HG02981 (cell line): Measurements from ENCODE around the gene ZFP28.

Source experiments
- ATAC-seq: cut with Tn5 transposase; IDR thresholded peaks from one replicate; pipeline ENCODE4 v1.9.1; 2021; ENCODE audit warnings: mild to moderate bottlenecking, moderate library complexity; ENCODE audit not compliant: unreplicated experiment

Gene ZFP28

GRCh38 chr19:56538761-56539263, at the start of gene ZFP28:
ZFP28 (plus strand) TSS chr19:56538948; CDS start chr19:56539019, 71 bp downstream.
- ATAC-seq = peak; percentile 40

DNA sequence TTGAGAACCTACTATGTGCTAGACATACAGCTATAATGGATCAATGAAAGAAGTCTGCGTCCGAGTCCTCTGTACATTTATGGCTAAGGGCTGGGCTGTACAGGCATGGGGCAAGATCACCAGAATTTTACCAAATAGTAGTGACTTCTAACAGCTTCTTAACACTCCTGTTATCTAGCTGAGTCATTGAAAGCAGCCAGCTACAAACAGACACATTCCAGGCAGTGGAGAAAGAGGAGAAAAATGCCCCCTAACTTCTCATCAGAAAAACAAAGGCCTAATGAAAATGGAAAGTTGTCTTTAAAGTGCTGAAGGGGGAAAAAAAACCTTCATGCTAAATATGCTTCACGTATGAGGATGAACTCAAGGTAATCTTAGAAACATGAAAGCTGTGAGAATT, 47.3 kb upstream of the ZFP28 start:
- no peak for ATAC-seq

DNA sequence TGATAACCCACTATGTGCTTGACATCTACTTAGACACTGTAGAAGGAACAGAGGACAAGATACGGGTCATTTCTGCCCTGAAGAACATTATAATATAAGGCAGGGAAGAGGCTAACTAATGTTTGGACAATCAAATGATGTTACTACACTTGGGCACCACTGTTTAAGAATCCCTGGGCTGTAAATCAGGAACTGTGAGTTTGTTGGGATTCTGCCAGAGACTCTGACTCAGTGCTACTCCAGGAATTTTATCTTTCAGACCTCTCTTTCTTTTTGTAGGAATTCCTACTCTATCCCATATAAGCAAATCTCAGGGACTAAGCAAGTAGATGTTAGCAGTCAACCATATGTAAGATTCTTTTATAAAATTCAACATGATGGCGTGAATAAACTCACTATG, 34.2 kb upstream of the ZFP28 start:
- no peak for ATAC-seq

- no peak for ATAC-seq
These were observed 31.1 kb upstream of the ZFP28 start, which contains the start of gene ZNF471 for GRCh38 chr19:56507446-56508289. ZNF471 (plus strand) TSS chr19:56507855; CDS start chr19:56511572, 3,717 bp downstream.

DNA sequence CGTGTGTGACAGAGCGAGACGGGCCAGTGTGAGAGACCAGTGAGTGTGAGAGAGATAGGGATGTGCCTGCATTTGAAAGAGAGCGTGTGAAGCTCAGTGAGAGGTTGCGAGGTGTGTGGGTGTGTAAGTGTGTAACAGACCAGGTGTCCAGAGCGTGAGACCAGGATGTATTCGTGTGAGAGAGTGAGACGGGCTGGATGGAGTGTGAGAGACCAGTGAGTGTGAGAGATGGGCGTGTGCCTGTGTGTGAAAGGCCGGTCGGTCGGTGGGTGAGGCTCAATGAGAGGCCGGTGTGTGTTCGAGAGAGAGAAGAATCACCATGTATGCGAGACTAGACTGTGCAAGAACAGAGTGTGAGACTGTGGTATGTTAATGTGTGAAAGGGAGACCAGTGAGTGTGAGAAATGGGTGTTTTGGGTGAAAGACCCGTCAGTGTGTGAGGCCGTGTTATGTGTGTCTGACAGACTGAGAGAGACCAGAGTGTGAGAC, 30.4 kb upstream of the ZFP28 start:
- no peak for ATAC-seq

GRCh38 chr19:56525214-56525860, 13.4 kb upstream of the ZFP28 start:
- no peak for ATAC-seq

GRCh38 chr19:56537442-56537841, 1.3 kb upstream of the ZFP28 start:
- no peak for ATAC-seq

DNA sequence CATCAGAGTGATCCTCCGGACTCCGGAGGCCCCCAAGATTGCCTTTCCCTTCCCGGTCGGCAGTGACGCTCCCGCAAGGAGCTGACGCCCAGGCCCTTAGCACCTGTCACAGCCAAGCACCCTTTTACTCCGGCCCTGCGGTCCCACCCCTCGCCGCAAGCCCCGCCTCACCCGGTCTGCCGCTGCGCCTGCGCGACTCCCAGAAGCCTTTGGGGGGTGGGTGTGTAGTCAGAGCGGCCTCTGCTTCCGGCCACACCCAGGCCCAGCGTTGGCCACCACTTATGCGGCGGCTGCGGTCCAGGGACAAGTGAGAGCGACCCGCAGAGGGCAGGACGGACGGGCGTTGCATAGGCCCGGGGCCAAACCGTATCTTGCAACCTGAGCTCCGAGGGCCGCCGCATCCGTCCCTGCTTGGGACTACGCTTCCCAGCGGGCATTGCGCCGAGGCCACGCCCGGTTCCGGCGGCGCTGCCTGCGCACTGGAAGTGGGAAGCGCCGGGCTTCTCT, 441 bp upstream of the ZFP28 start:
- ATAC-seq = peak; percentile 83

DNA sequence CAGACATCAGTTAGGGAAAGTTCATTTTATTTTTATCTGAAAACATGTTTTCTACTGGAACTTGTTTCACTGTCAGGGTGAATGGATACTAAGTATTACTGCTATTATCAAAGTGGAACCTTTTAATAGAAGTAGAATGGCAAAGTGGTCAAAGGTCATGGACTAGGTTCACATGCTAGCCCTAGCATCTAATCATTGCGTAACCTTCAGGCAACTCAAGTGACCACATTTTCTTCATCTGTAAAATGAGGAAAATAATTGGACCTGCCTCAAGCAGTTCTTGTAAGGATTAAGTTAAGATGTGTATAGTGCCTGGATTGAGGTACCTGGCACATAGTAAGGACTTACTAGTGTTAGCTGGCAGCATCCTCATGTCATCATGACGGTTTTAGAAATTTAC, 5.0 kb downstream of the ZFP28 start:
- no peak for ATAC-seq

GRCh38 chr19:56547535-56547934, 8.8 kb downstream of the ZFP28 start:
- no peak for ATAC-seq

GRCh38 chr19:56554272-56554869, 15.6 kb downstream of the ZFP28 start:
- ATAC-seq = no peak

DNA sequence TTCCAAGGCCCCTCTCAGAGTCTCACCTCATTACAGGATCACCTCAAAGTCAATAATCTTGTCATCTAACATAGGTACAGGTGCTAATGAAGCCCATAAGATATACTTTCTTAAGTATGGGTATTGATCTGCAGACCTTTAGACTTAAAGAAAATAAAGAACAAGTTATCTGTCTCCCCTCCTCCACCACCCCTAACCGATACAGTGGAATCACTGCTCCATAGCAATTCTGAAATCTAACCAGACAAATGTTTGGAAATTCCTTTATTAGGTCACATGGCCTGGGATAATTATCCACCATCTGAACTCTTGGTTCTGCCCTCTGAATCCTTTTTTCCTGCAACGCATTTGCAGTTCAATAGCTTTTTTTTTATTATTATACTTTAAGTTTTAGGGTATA, 24.0 kb downstream of the ZFP28 start:
- ATAC-seq = no peak

DNA sequence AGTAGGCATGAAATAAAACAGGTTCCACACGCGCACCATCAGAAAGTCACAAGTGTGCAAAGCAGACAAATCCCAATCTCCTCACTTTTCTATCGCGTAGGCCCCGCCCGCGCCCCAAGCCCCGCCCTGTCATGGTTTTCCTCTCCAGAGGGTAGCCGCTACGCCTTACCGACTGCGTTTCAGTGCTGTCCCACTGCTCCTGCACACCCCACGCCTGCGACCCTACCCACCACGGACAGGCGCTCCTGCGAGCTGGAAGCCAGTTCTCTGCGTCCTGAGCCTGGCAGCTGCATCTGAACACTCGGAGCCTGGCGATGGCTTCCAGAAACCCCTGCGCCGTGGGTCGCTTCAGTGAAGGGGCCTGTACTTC, 28.1 kb downstream of the ZFP28 start:
- ATAC-seq = peak; percentile 27

GRCh38 chr19:56567274-56568120, 28.7 kb downstream of the ZFP28 start, which contains the start of gene ZNF470:
ZNF470 (plus strand) TSS chr19:56567468; CDS start chr19:56570312, 2,844 bp downstream.
- ATAC-seq = peak; percentile 98

DNA sequence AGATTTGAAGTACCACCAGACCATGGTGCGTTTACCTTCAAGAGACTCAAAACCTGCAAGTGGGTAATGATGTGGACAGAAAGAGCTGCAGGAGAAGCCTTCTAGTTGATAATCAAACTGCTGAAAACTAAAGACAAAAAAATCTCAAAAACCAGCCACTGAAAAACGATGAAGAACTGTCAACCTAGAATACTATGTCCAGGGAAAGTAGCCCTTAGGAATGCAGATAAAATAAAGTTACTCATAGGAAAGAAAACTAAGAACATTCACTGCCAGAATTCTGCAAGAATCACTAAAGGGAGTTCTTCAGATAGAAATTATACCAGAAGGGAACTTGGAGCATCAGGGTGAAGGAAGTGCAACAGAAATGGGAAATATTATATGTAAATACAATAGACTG, 33.8 kb downstream of the ZFP28 start:
- no peak for ATAC-seq

- ATAC-seq = no peak
These were observed 35.2 kb downstream of the ZFP28 start for GRCh38 chr19:56573914-56574313.

DNA sequence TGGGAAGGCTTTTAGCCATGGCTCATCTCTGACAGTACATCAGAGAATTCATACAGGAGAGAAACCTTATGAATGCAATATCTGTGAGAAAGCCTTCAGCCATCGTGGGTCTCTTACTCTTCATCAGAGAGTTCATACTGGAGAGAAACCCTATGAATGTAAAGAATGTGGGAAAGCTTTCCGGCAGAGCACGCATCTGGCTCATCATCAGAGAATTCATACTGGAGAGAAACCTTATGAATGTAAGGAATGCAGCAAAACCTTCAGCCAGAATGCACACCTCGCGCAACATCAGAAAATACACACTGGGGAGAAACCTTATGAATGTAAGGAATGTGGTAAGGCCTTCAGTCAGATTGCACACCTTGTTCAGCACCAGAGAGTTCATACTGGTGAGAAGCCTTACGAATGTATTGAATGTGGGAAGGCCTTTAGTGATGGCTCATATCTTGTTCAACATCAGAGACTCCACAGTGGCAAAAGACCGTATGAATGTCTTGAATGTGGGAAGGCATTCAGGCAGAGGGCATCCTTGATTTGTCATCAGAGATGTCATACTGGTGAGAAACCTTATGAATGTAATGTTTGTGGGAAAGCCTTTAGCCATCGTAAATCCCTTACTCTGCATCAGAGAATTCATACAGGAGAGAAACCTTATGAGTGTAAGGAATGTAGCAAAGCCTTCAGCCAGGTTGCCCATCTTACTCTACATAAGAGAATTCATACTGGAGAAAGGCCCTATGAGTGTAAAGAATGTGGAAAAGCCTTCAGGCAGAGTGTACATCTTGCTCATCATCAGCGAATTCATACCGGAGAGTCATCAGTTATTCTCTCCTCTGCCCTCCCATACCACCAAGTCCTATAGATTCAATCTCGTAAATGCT, 39.2 kb downstream of the ZFP28 start:
- ATAC-seq = no peak

DNA sequence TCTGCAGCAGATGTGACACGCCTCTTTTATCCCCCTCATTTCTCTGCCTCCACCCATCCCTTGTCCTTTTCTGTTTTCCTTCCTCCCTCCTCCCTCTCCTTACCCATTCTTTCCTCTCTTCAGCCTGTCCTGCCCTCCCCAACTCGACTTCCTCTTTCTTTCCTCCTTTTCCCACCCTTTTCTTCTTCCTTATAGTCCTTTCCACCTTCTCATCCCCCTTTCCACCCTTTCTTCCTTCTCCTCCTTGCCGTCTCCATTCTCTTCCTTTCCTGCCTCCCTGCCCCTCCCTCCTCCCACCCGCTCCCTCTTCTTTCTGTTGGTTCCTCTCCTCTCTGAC, 55.7 kb downstream of the ZFP28 start:
- no peak for ATAC-seq

- ATAC-seq = peak; percentile 83
These were observed 56.2 kb downstream of the ZFP28 start, which contains the start of gene ZNF71 for GRCh38 chr19:56594783-56595547. ZNF71 (plus strand) TSS chr19:56595302; CDS start chr19:56601559, 6,257 bp downstream.
